Lung (tissue), 12 donors: ENCODE results near the gene PNLIPRP1. TPM values are rescaled to one million over a fixed set of nuclear protein-coding genes. Genes with fewer than 3 reads are reported as not detected.

ENCODE experiments used
- ATAC-seq: fragments of 200-7000 bp; cut with Tn5 transposase; one replicate; pipeline ENCODE4 v1.9.1; 2020; ENCODE audit warnings: moderate number of reproducible peaks; ENCODE audit not compliant: insufficient read depth, low FRiP score
- DNase-seq, 3 donors: peaks; one replicate each; pipeline ENCODE4 v3.0.0-alpha.2; 2013 to 2017
- H3K27ac ChIP-seq, 2 donors: one replicate each; pipeline ENCODE4 v1.5.1; 2013; ENCODE audit warnings: mild to moderate bottlenecking in 2 of 2, moderate library complexity in 2 of 2, control low read depth in 1 of 2, inconsistent platforms in 1 of 2, low read depth in 1 of 2, low read length in 1 of 2
- H3K27me3 ChIP-seq, 3 donors: one replicate each; pipeline ENCODE4 v1.5.1; 2013; ENCODE audit warnings: low read length in 2 of 3; ENCODE audit not compliant: control insufficient read depth in 3 of 3, insufficient read depth in 3 of 3
- H3K36me3 ChIP-seq, 4 donors: one replicate each; pipeline ENCODE4 v1.5.1; 2013; ENCODE audit warnings: low read length in 4 of 4, mild to moderate bottlenecking in 1 of 4, moderate library complexity in 1 of 4; ENCODE audit not compliant: control insufficient read depth in 4 of 4, insufficient read depth in 4 of 4
- H3K4me1 ChIP-seq, 5 donors: one replicate each; pipeline ENCODE4 v1.5.1; 2013; ENCODE audit warnings: low read length in 5 of 5, mild to moderate bottlenecking in 2 of 5, moderate library complexity in 1 of 5; ENCODE audit not compliant: control insufficient read depth in 5 of 5, insufficient read depth in 5 of 5
- H3K4me3 ChIP-seq: one replicate; pipeline ENCODE4 v1.5.1; 2013; ENCODE audit warnings: mild to moderate bottlenecking, control low read depth, moderate library complexity
- H3K9ac ChIP-seq, 2 donors: one replicate each; pipeline ENCODE4 v1.5.1; 2013; ENCODE audit warnings: low read length in 2 of 2, control low read depth in 1 of 2; ENCODE audit not compliant: insufficient read depth in 1 of 2
- H3K9me3 ChIP-seq, 4 donors: one replicate each; pipeline ENCODE4 v1.5.1; 2013; ENCODE audit warnings: low read length in 3 of 4, mild to moderate bottlenecking in 1 of 4, moderate library complexity in 1 of 4; ENCODE audit not compliant: control insufficient read depth in 4 of 4, insufficient read depth in 3 of 4
- WGBS, 2 donors: extraction: QIAGEN DNeasy Blood & Tissue Kit; methylation state at CpG; one replicate each; pipeline ENCODE4 v1.1.7; 2013; 5-methylcytosine and 5-hydroxymethylcytosine counted together
- polyA plus RNA-seq, 2 donors: library from polyadenylated mRNA; stranded (reverse); fragments of 200-250 nt; gene quantifications; one replicate each; pipeline ENCODE4 v1.2.1, GENCODE V29; 2013
- total RNA-seq, 2 donors: library from RNA; depleted of rRNA in 1 of 2; stranded (reverse); fragments of >200 nt in 1 of 2; gene quantifications; one replicate each; pipeline ENCODE4 v1.2.1, GENCODE V29; 2014 to 2021
- TF ChIP-seq, protein P1 (sequence below): IDR thresholded peaks from 2 replicates; pipeline ENCODE4 v1.5.1; 2012; ENCODE audit warnings: mild to moderate bottlenecking; ENCODE audit errors: control extremely low read depth, extremely low read depth
- donor health status: control.
- donor health status: control.
- donor health status: Bipolar disorder and iron deficiency.
- donor health status: healthy.
- donor health status: DM: yes; HTN: yes; CAD: no.

PNLIPRP1 gene
- total and polyA plus RNA-seq, 4 donors: 0.26 to 1.4 TPM; not detected in 2

DNA sequence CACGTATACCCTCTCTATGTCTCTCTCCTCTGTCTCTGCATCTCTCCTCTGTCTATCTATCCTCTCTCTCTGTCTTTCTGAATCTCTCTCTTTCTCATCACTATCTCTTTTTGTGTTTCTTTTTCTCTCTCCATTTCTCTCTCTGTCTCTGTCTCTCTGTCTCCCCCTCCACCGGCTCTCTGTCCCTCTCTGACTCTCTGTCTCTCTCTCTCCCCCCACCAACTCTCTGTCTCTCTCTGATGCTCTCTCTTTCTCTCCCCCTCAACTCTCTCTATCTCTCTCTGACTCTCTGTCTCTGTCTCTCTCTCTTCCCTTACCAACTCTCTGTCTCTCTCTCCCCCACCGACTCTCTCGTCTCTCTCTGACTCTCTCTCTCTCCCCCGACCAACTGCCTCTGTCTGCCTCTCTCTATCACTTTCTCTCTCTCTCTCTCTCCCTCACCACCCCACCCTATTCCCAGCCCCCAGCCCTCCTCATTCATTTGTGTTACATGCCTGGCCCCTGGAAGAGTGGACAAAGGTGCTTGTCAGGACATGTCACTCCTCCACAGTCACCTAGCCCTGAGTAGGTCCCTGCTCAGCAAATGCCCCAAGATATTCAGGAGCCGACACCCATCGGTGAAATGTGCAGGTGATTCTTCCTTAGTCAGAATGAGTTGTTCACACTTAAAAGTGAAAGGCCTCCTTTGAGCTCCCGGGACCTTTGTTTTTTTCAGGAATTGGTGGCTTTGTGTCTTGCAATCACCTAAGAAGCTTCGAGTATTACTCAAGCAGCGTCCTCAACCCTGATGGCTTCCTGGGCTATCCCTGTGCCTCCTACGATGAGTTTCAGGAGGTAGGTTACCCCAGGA lies 43.6 kb downstream of the PNLIPRP1 start:
- Histone ChIP-seq H3K36me3 (no peaks in the 10 kb centered on the region), H3K9ac (no peak overlapping the region), H3K9me3 (no peaks in the 10 kb centered on the region), H3K4me1 (no peaks in the 10 kb centered on the region), H3K27ac (no peak overlapping the region), H3K27me3 (no peaks in the 10 kb centered on the region), H3K4me3 (no peak overlapping the region)
- WGBS, 2 donors: 77 to 84% methylated on average over 11 of the region's 11 CpGs
- DNase-seq: no peak
- ATAC-seq: no peak
- TF ChIP-seq, protein P1, sequence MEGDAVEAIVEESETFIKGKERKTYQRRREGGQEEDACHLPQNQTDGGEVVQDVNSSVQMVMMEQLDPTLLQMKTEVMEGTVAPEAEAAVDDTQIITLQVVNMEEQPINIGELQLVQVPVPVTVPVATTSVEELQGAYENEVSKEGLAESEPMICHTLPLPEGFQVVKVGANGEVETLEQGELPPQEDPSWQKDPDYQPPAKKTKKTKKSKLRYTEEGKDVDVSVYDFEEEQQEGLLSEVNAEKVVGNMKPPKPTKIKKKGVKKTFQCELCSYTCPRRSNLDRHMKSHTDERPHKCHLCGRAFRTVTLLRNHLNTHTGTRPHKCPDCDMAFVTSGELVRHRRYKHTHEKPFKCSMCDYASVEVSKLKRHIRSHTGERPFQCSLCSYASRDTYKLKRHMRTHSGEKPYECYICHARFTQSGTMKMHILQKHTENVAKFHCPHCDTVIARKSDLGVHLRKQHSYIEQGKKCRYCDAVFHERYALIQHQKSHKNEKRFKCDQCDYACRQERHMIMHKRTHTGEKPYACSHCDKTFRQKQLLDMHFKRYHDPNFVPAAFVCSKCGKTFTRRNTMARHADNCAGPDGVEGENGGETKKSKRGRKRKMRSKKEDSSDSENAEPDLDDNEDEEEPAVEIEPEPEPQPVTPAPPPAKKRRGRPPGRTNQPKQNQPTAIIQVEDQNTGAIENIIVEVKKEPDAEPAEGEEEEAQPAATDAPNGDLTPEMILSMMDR: no peak

- no peaks in the 10 kb centered on the region for H3K36me3 ChIP-seq
- H3K9ac ChIP-seq: no peak overlapping the region
- DNase-seq: no peak
- H3K27ac ChIP-seq: no peak overlapping the region
- peaks cover 0 to 2% (median 0%) of the 10 kb centered on the region in 4 donors for H3K9me3 ChIP-seq
- H3K4me1 ChIP-seq: no peaks in the 10 kb centered on the region
- ATAC-seq: no peak
- H3K4me3 ChIP-seq: no peak overlapping the region
- H3K27me3 ChIP-seq: no peaks in the 10 kb centered on the region
- TF ChIP-seq, protein P1: no peak
These were observed 45.6 kb downstream of the PNLIPRP1 start for GRCh38 chr10:116636385-116636784.

DNA sequence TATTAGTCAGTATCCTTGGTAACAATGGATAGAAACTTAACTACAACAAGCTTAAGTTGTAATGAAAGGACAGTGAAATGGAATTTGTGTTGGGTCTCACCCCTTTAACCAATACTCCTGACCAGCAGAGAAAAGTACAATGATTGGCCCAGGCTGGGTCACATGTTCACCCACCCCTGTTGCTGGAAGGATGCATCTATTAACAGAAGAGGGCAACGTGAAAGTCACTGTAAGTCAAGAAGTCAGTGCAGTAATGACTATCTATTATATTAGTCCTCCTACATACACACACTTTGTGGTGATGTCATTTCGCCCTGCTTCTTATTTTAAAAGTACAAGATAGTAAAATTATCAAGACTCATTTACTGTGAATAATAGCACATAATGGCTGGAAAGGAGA lies 46.2 kb downstream of the PNLIPRP1 start:
- no peaks in the 10 kb centered on the region for H3K36me3 ChIP-seq
- H3K9me3 ChIP-seq: peaks cover 0 to 2% (median 0%) of the 10 kb centered on the region in 4 donors
- no peaks in the 10 kb centered on the region for H3K27me3 ChIP-seq
- 40 to 50% methylated on average over 2 of the region's 2 CpGs for WGBS, 2 donors
- DNase-seq (no peak), ATAC-seq (no peak)
- no peaks in the 10 kb centered on the region for H3K4me1 ChIP-seq
- TF ChIP-seq, protein P1: no peak
- H3K9ac ChIP-seq: no peak overlapping the region
- no peak overlapping the region for H3K4me3 ChIP-seq
- no peak overlapping the region for H3K27ac ChIP-seq
